ENCODE data around the gene FHOD3.

Gene FHOD3

DNA sequence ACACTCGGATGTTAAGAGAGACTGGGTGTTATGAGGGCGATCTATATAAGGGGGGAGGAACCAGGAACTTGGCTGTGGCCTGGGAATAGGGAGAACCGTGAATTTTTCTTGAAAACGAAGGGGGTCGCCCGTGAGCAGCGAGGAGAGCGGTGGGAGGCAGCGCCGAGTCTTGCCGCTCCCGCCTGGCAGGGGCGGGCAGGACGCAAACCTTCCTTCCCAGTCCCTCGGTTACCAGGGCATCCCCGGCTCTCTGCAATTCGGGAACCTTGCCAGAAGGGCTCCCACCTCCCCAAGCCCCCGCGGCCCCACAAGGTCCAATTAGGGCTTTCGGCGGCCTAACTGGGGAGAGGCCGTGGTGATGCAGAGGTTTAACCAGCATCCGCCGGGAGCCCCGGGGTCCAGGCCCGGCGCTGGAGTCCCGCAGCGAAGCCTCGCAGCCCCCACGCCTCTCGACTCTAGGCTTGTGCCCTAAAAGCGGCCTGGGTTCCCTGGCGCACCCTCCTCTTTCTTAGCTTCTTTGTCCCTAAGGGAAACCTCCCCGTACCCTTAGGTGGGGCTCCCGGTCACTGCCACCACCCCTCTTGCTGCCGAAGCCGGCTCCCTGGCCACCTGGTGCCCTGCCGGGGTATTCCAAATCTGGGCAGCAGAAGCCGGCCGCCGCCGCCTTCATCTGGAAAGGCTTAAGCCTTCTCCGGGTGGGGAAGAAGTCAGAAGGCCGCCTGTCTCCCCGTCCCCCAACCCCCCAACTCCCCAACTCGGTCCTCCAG lies 680 bp upstream of the FHOD3 start:
- no peak for DNase-seq (ENCODE audit: low read depth)

DNA sequence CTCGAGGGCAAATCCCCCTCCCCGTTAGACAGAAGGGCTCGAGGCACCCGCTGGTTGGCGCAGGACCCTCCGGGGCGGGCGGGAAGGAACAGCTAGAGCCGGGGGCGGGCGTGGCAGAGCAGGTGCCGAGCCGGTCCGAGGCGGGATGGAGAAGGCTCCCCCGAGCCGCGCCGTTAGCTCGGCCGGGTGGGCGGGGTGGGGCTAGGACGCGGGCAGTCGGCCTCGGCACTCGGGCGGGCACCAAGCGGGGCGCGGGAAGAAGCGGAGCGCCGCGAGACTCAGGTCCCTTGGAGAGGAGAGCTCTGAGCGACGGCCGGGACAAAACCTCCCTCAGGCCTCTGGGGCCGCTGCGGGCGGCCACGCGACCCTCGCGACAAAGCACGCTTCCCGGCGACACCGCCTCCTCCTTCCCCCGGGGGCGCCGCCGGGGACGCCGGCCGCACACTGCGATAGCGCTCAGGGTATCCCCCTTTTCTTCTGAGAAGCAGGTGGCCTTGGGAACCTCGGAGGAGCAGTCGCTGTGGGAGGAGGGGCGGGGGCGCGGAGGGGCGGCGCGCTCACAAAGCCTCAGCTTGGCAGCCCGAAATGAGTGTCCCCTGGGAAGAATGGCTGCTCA lies 721 bp downstream of the FHOD3 start:
- no peak for DNase-seq (ENCODE audit: low read depth)

GRCh38 chr18:36299015-36299414 lies 1.5 kb downstream of the FHOD3 start:
- DNase-seq (ENCODE audit: low read depth), result no peak

GRCh38 chr18:36300211-36300610 lies 2.7 kb downstream of the FHOD3 start:
- DNase-seq (ENCODE audit: low read depth), result no peak

- DNase-seq (ENCODE audit: low read depth), result no peak
These were observed 4.4 kb downstream of the FHOD3 start for GRCh38 chr18:36301884-36302283.

DNA sequence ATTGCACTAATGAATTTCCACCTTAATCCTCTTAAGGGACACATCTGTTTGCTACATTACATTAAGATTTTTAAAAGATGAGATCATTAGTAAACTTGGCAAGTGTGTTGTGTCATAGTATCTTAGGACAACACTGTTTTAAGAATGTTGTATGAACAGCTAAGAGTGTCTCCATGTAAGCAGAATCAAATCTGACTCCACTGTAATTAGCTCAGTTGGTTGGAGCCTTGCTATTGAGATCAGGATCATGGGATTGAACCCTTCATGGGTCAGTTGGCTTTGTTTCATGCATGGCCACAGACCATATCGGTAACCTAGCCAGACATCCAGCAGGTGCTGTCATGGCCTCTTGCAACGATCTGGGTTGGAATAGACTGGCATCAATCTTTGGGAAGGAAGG lies 5.2 kb downstream of the FHOD3 start:
- DNase-seq (ENCODE audit: low read depth), result no peak

DNA sequence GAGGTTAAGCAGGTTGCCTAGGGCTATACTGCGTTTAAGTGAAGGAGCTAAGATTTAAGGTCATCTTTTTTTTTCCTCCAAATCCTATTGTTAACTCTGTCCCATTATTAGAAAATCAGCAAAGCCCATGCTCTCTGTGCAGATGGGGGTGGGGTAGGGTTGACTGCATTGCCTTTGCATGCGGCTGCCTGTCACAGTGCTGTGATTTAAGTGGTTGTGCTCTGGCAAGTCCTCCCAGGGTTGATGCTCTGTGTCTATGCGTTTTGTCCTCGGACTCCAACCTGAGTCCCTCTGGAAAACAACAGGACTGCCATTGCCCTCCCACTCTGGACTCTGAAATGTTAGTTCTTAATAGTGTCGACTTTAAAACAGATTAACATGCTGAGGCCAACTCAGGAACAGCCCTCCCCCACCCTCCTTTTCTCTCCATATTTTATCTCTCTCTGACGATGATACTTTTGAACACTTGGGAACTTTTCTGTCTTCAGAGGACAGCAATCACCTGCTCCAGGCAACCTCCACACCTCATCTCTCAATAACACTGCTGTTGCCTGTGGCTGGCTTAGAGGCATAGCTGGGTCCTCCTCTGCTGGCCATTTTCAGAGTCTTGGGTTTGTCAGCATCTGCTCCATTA lies 5.8 kb downstream of the FHOD3 start:
- DNase-seq (ENCODE audit: low read depth), result no peak

- DNase-seq (ENCODE audit: low read depth), result no peak
These were observed 7.2 kb downstream of the FHOD3 start for GRCh38 chr18:36304723-36305122.

GRCh38 chr18:36305375-36305774 lies 7.9 kb downstream of the FHOD3 start:
- no peak for DNase-seq (ENCODE audit: low read depth)

GRCh38 chr18:36307513-36307912 lies 10.0 kb downstream of the FHOD3 start:
- no peak for DNase-seq (ENCODE audit: low read depth)

DNA sequence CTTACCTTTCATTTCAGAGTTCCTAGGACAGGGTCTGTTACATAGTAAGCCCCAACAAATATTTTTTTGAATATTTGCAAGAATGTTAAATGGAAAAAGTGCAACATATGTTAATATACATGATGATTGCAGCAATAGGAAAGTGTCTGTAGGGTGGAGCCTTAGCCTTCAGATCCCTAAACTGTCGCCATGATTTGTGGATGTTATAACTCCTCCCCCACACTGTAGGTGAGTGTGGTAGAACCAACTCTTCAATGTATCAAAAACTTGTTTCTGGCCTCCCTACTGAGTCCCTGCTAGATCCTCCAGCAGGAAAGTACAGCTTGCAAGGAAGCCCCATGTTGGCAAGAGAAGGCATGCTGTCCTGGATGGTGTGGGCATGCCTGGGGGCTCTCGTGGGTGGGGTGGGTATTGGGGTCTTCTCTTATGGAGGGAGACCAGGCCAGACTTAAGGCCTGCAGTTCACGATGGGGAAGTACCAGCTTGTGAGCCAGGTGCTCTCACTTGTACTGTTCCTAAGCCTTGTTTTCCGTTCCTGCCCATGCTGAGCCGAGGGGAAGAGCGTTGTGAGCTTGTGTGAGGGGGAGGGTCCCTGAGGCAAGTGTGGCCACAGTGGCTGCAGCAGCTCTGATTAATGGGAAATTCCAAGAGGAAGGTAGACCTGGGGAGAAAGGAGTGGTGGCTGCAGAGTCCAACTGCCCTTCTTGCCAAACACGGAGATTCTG lies 11.4 kb downstream of the FHOD3 start:
- no peak for DNase-seq (ENCODE audit: low read depth)

GRCh38 chr18:36309436-36310391 lies 12.2 kb downstream of the FHOD3 start:
- no peak for DNase-seq (ENCODE audit: low read depth)

- no peak for DNase-seq (ENCODE audit: low read depth)
These were observed 13.6 kb downstream of the FHOD3 start for GRCh38 chr18:36311026-36311570.

DNA sequence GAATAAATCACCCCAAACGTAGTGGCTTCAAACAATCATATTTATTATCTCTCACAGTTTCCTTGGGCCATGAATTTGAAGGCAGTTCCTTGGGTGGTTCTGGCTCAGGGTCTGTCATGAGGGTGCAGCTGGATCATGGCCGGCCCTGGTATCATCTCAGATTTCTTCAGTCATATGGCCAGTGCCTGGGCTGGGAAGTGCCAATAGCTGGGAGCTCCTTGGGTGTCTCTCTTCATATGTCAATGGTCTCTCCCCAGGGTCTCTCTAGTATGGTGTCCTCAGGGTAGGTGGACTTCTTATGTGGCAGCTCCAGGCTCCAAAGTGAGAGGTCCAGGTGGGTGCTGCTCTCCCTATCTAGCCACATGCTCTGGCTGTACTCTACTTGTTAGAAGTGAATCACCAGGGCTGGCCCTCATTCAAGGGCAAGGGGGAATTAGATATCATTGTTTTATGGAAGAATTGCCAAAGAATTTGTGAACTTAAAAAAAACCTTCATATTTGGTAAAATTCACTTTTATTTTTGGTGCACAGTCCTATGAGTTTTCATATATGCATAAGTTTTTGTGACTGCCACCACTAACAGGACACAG lies 15.4 kb downstream of the FHOD3 start:
- no peak for DNase-seq (ENCODE audit: low read depth)

GRCh38 chr18:36314098-36314497 lies 16.6 kb downstream of the FHOD3 start:
- DNase-seq (ENCODE audit: low read depth), result no peak

GRCh38 chr18:36314754-36315153 lies 17.2 kb downstream of the FHOD3 start:
- DNase-seq (ENCODE audit: low read depth), result no peak

- DNase-seq (ENCODE audit: low read depth), result no peak
These were observed 18.2 kb downstream of the FHOD3 start for GRCh38 chr18:36315736-36316135.

- DNase-seq (ENCODE audit: low read depth), result no peak
These were observed 18.7 kb downstream of the FHOD3 start for GRCh38 chr18:36316246-36316645.

GRCh38 chr18:36321658-36322407 lies 24.3 kb downstream of the FHOD3 start:
- no peak for DNase-seq (ENCODE audit: low read depth)

- no peak for DNase-seq (ENCODE audit: low read depth)
These were observed 24.9 kb downstream of the FHOD3 start for GRCh38 chr18:36322408-36322728.
